ENCODE data around the gene CENATAC.

The CENATAC gene

GRCh38 chr11:119061256-119061655 lies 63.3 kb downstream of the CENATAC start:
- TF ChIP-seq CTCF (IDR thresholded peaks at IDR 0.05; ENCODE audit: low read depth, low read length), result no peak

GRCh38 chr11:119062779-119063178 lies 64.8 kb downstream of the CENATAC start:
- DNase-seq (ENCODE audit: extremely low read depth, low read depth), result no peak
- no peak for TF ChIP-seq CTCF (IDR thresholded peaks at IDR 0.05; ENCODE audit: low read depth, low read length)

More at GRCh38 chr11:119061256-119061655, 63.3 kb downstream of the CENATAC start:
- no peak for DNase-seq (ENCODE audit: extremely low read depth, low read depth)

- peak; percentile 37 for TF ChIP-seq CTCF (IDR thresholded peaks at IDR 0.05; ENCODE audit: low read depth, low read length)
- DNase-seq (ENCODE audit: extremely low read depth, low read depth), result no peak
Measured at GRCh38 chr11:119065369-119065768, 67.4 kb downstream of the CENATAC start.

All from AG09319 (cell line).